Measurements from ENCODE around the gene PLAU. TPM values are rescaled to one million over a fixed set of nuclear protein-coding genes. Genes with fewer than 3 reads are reported as not detected.

Gene PLAU
- total and polyA plus RNA-seq, 2 experiments from 2014 or later, result 13.3 to 17.5 TPM

GRCh38 chr10:73944356-73945100, 33.6 kb downstream of the PLAU start (continued):
- TF ChIP-seq REST (IDR thresholded peaks at IDR 0.05; ENCODE audit: unreplicated experiment), result no peak
- no peak for TF ChIP-seq JUNB (IDR thresholded peaks at IDR 0.05; ENCODE audit: unreplicated experiment)
- TF ChIP-seq CTCF (conservative IDR thresholded peaks at IDR 0.05; ENCODE audit: low read depth in 2 of 2), result no peak
- TF ChIP-seq POLR2AphosphoS5 (IDR thresholded peaks at IDR 0.05; ENCODE audit: low read depth), result no peak
- no peak for TF ChIP-seq ETS1 (IDR thresholded peaks at IDR 0.05)

GRCh38 chr10:73946253-73947145, 35.6 kb downstream of the PLAU start:
- Mint-ChIP-seq H3K27ac (peak overlapping the region; percentile 15; the same call in 1 of the 2 replicates), H3K4me1 (peaks cover 9% of the 10 kb centered on the region), H3K36me3 (ENCODE audit: low read depth) (peaks cover 9% of the 10 kb centered on the region; the same call in 1 of the 3 replicates), H3K4me3 (no peak overlapping the region), H3K27me3 (ENCODE audit: insufficient read depth, low read depth, poor library complexity) (no peaks in the 10 kb centered on the region), H3K9me3 (peaks cover 22% of the 10 kb centered on the region)
- Histone ChIP-seq H3K4me2 (no peak overlapping the region), H3F3A (replicated peaks; ENCODE audit: low read depth) (no peaks in the 10 kb centered on the region; the same call in 1 of the 2 replicates), H3K79me2 (replicated peaks; ENCODE audit: insufficient read depth) (no peaks in the 10 kb centered on the region), H2AFZ (peak overlapping the region; percentile 47), H3K27me3 (ENCODE audit: insufficient read depth) (no peaks in the 10 kb centered on the region), H3K4me3 (no peak overlapping the region), H3K4me1 (ENCODE audit: insufficient read depth) (peaks cover 4% of the 10 kb centered on the region; the same call in 1 of the 2 replicates), H3K36me3 (ENCODE audit: insufficient read depth) (0 out of 2 replicates have a peak, but pooled peaks cover 6% of the 10 kb centered on the region), H4K20me1 (replicated peaks; ENCODE audit: insufficient read depth) (no peaks in the 10 kb centered on the region), H3K27ac (ENCODE audit: low read depth) (no peak overlapping the region), H3K9me2 (ENCODE audit: insufficient read depth) (no peaks in the 10 kb centered on the region)
- DNase-seq (ENCODE audit: low spot score) (no peak), ATAC-seq (no peak)
- TF ChIP-seq STAT1 (IDR thresholded peaks at IDR 0.05; ENCODE audit: unreplicated experiment) (no peak), ZNF114 (CRISPR knock-in tag; IDR thresholded peaks at IDR 0.05) (no peak), ZNF462 (CRISPR knock-in tag; IDR thresholded peaks at IDR 0.05) (no peak), NANOG (IDR thresholded peaks at IDR 0.05; ENCODE audit: borderline replicate concordance) (no peak)
